GM23338 (cell line): ENCODE measurements around the gene CXCL6. TPM values are rescaled to one million over a fixed set of nuclear protein-coding genes. Genes with fewer than 3 reads are reported as not detected.

Experiments used
- ATAC-seq: fragments of 200-7000 bp; cut with Tn5 transposase; 3 replicates; pipeline ENCODE4 v1.9.1; 2020
- DNase-seq: peaks from one replicate; pipeline ENCODE4 v3.0.0-alpha.2; 2015; ENCODE audit warnings: low spot score
- H2AFZ ChIP-seq: fragments of 200-600 bp; sonication (generic); 2 replicates; pipeline ENCODE4 v1.8.0; 2016; ENCODE audit warnings: antibody characterized with exemption, mild to moderate bottlenecking, moderate library complexity
- H3F3A ChIP-seq: fragments of 200-600 bp; sonication (generic); replicated peaks from 2 replicates; pipeline ENCODE4 v1.8.0; 2017; ENCODE audit warnings: antibody characterized with exemption, mixed run types, low read depth
- H3K27ac ChIP-seq: fragments of 200-600 bp; sonication (generic); 2 replicates; pipeline ENCODE4 v1.6.1; 2016; ENCODE audit warnings: low read depth
- H3K27me3 ChIP-seq: fragments of 200-600 bp; sonication (generic); 2 replicates; pipeline ENCODE4 v1.8.0; 2016; ENCODE audit warnings: mild to moderate bottlenecking, mixed run types, moderate library complexity; ENCODE audit not compliant: insufficient read depth
- H3K36me3 ChIP-seq: fragments of 200-600 bp; sonication (generic); 2 replicates; pipeline ENCODE4 v1.8.0; 2016; ENCODE audit warnings: mild to moderate bottlenecking; ENCODE audit not compliant: insufficient read depth
- H3K4me1 ChIP-seq: fragments of 200-600 bp; sonication (generic); 2 replicates; pipeline ENCODE4 v1.8.0; 2016; ENCODE audit warnings: mild to moderate bottlenecking, moderate library complexity; ENCODE audit not compliant: insufficient read depth
- H3K4me2 ChIP-seq: fragments of 200-600 bp; sonication (generic); 2 replicates; pipeline ENCODE4 v1.7.1; 2017; ENCODE audit warnings: mixed run types
- H3K4me3 ChIP-seq: fragments of 200-600 bp; sonication (generic); 2 replicates; pipeline ENCODE4 v1.6.1; 2016; ENCODE audit warnings: mixed run types
- H3K79me2 ChIP-seq: fragments of 200-600 bp; sonication (generic); replicated peaks from 2 replicates; pipeline ENCODE4 v1.8.0; 2017; ENCODE audit warnings: mild to moderate bottlenecking; ENCODE audit not compliant: insufficient read depth
- H3K9me2 ChIP-seq: fragments of 200-600 bp; sonication (generic); 2 replicates; pipeline ENCODE4 v1.8.0; 2017; ENCODE audit not compliant: insufficient read depth
- H4K20me1 ChIP-seq: fragments of 200-600 bp; sonication (generic); replicated peaks from 2 replicates; pipeline ENCODE4 v1.8.0; 2017; ENCODE audit warnings: mild to moderate bottlenecking; ENCODE audit not compliant: insufficient read depth
- H3K27ac Mint-ChIP-seq: 2 replicates; pipeline ENCODE4 v1.8.0; 2020; ENCODE audit warnings: inconsistent platforms, mild to moderate bottlenecking, moderate library complexity, mixed read lengths
- H3K27me3 Mint-ChIP-seq: 3 replicates; pipeline ENCODE4 v1.8.0; 2022; ENCODE audit warnings: low read depth, mild to moderate bottlenecking, moderate library complexity, mixed read lengths, inconsistent platforms; ENCODE audit not compliant: insufficient read depth, poor library complexity
- H3K36me3 Mint-ChIP-seq: 3 replicates; pipeline ENCODE4 v1.8.0; 2021; ENCODE audit warnings: low read depth, mild to moderate bottlenecking, inconsistent platforms, moderate library complexity, mixed read lengths
- H3K4me1 Mint-ChIP-seq: 3 replicates; pipeline ENCODE4 v1.8.0; 2020; ENCODE audit warnings: mild to moderate bottlenecking, inconsistent platforms, mixed read lengths
- H3K4me3 Mint-ChIP-seq: 3 replicates; pipeline ENCODE4 v1.8.0; 2021; ENCODE audit warnings: moderate library complexity, mild to moderate bottlenecking, inconsistent platforms, mixed read lengths
- H3K9me3 Mint-ChIP-seq: 3 replicates; pipeline ENCODE4 v1.8.0; 2020; ENCODE audit warnings: moderate library complexity, mild to moderate bottlenecking, inconsistent platforms, mixed read lengths
- CREB1 ChIP-seq: fragments of 250-450 bp; sonication (Bioruptor Pico); IDR thresholded peaks from 2 replicates; pipeline ENCODE4 v1.5.0; 2020; ENCODE audit warnings: low read depth, mild to moderate bottlenecking, moderate library complexity
- ETS1 ChIP-seq: IDR thresholded peaks from 2 replicates; pipeline ENCODE4 v1.6.1; 2016; ENCODE audit warnings: antibody characterized with exemption
- EZH2 ChIP-seq: fragments of 200-600 bp; sonication (generic); IDR thresholded peaks from one replicate; pipeline ENCODE4 v1.8.0; 2017; ENCODE audit warnings: antibody characterized with exemption, mild to moderate bottlenecking, low read depth; ENCODE audit not compliant: unreplicated experiment
- EZH2phosphoT487 ChIP-seq: fragments of 200-600 bp; sonication (generic); IDR thresholded peaks from one replicate; pipeline ENCODE4 v1.8.1; 2018; ENCODE audit warnings: antibody characterized with exemption; ENCODE audit not compliant: unreplicated experiment
- NANOG ChIP-seq: IDR thresholded peaks from 2 replicates; pipeline ENCODE4 v1.6.1; 2016; ENCODE audit warnings: antibody characterized with exemption, borderline replicate concordance
- POLR2AphosphoS5 ChIP-seq: IDR thresholded peaks from 2 replicates; pipeline ENCODE4 v1.6.1; 2016; ENCODE audit warnings: antibody characterized with exemption, low read depth
- REST ChIP-seq: IDR thresholded peaks from one replicate; pipeline ENCODE4 v1.6.1; 2018; ENCODE audit warnings: antibody characterized with exemption; ENCODE audit not compliant: unreplicated experiment
- STAT1 ChIP-seq: IDR thresholded peaks from one replicate; pipeline ENCODE4 v1.6.1; 2016; ENCODE audit warnings: antibody characterized with exemption; ENCODE audit not compliant: unreplicated experiment
- ZNF114 ChIP-seq: fragments of 250-450 bp; sonication (Bioruptor Pico); IDR thresholded peaks from 2 replicates; pipeline ENCODE4 v1.5.0; 2020; ENCODE audit warnings: mild to moderate bottlenecking, moderate library complexity
- ZNF462 ChIP-seq: fragments of 250-450 bp; sonication (Bioruptor Pico); IDR thresholded peaks from 2 replicates; pipeline ENCODE4 v1.5.0; 2020; ENCODE audit warnings: mild to moderate bottlenecking, moderate library complexity
- polyA plus RNA-seq: library from polyadenylated mRNA; unstranded; fragments of >200 nt; fragmentation: Nextera tagmentation; extraction: Ambion mirVana; gene quantifications from 2 replicates; pipeline ENCODE4 v1.2.1, GENCODE V29; 2016
- total RNA-seq: library from RNA; depleted of rRNA; stranded (reverse); fragments of >200 nt; shearing (Covaris generic); gene quantifications from 2 replicates; pipeline ENCODE4 v1.2.3, GENCODE V29; 2014

CXCL6 gene
- total and polyA plus RNA-seq, 2 experiments from 2014 or later = 7.2 to 11.8 TPM

- TF ChIP-seq ZNF462 (no peak), ETS1 (no peak), ZNF114 (no peak), CREB1 (no peak), EZH2phosphoT487 (no peak), STAT1 (no peak), EZH2 (no peak), POLR2AphosphoS5 (no peak)
These were observed 7.5 kb upstream of the CXCL6 start (continued) for GRCh38 chr4:73828956-73829355.

GRCh38 chr4:73831569-73831968 lies 4.9 kb upstream of the CXCL6 start:
- no peaks in the 10 kb centered on the region for H3K4me1 ChIP-seq
- H3K27ac ChIP-seq = no peak overlapping the region
- no peaks in the 10 kb centered on the region for H3K36me3 ChIP-seq
- no peak overlapping the region for H3K4me2 ChIP-seq
- H4K20me1 ChIP-seq = no peaks in the 10 kb centered on the region
- H3K79me2 ChIP-seq = no peaks in the 10 kb centered on the region
- H3K27me3 ChIP-seq = no peaks in the 10 kb centered on the region
- Mint-ChIP-seq H3K36me3 (peaks cover 3% of the 10 kb centered on the region; the same call in 2 of the 3 replicates), H3K4me3 (no peak overlapping the region), H3K27ac (no peak overlapping the region), H3K9me3 (peaks cover 10% of the 10 kb centered on the region), H3K27me3 (peaks cover 4% of the 10 kb centered on the region), H3K4me1 (0 out of 3 replicates have a peak, but pooled peaks cover 2% of the 10 kb centered on the region)
- DNase-seq (no peak), ATAC-seq (no peak)
- H3F3A ChIP-seq = no peaks in the 10 kb centered on the region
- no peak overlapping the region for H3K4me3 ChIP-seq
- H2AFZ ChIP-seq = no peak overlapping the region
- 0 out of 2 replicates have a peak, but pooled peaks cover 6% of the 10 kb centered on the region for H3K9me2 ChIP-seq
- TF ChIP-seq ETS1 = no peak
- no peak for TF ChIP-seq REST
- no peak for TF ChIP-seq NANOG
